Measurements from ENCODE around the gene TRIM63.

TRIM63 gene

GRCh38 chr1:26028490-26028980 lies 38.9 kb downstream of the TRIM63 start:
- no peak overlapping the region for H3K14ac ChIP-seq (ENCODE audit: low read length in 2 of 2)
- no peak for DNase-seq
- no peak overlapping the region for H3K4me2 ChIP-seq (ENCODE audit: low read length, poor library complexity, severe bottlenecking)
- no peak overlapping the region for H2BK5ac ChIP-seq (ENCODE audit: low read depth, low read length, poor library complexity, severe bottlenecking)
- no peak overlapping the region for H2AK5ac ChIP-seq (ENCODE audit: low read length, severe bottlenecking)
- no peak overlapping the region for H3K23ac ChIP-seq (ENCODE audit: low read length in 2 of 2)
- H2AFZ ChIP-seq (ENCODE audit: low read depth, low read length): no peak overlapping the region
- no peaks in the 10 kb centered on the region for H3K79me1 ChIP-seq (replicated peaks; ENCODE audit: low read length, poor library complexity, severe bottlenecking)
- H3K27me3 ChIP-seq (ENCODE audit: control insufficient read depth in 1 of 2, insufficient read depth in 1 of 2, low read length in 2 of 2): peaks cover 0 to 14% of the 10 kb centered on the region in 2 experiments
- no peak overlapping the region for H4K8ac ChIP-seq (ENCODE audit: low read length)
- no peak overlapping the region for H3K4ac ChIP-seq (ENCODE audit: low read depth in 1 of 2, low read length in 2 of 2)
- no peak overlapping the region for H3K9ac ChIP-seq (ENCODE audit: low read length)
- 67% methylated on average over 8 of the region's 8 CpGs for WGBS
- H3K9me3 ChIP-seq (ENCODE audit: control insufficient read depth, low read length): no peaks in the 10 kb centered on the region
- no peak overlapping the region for H2BK120ac ChIP-seq (ENCODE audit: low read depth, low read length)
- H3K36me3 ChIP-seq (ENCODE audit: control insufficient read depth in 1 of 2, insufficient read depth in 2 of 2, low read depth in 1 of 2, low read length in 2 of 2): no peaks in the 10 kb centered on the region
- peaks cover 9% of the 10 kb centered on the region for H3K4me1 ChIP-seq (ENCODE audit: control insufficient read depth, insufficient read depth, low read depth, low read length)
- no peak overlapping the region for H3K27ac ChIP-seq (ENCODE audit: low read length, poor library complexity, severe bottlenecking)
- peak overlapping the region; percentile 7 for H4K91ac ChIP-seq (ENCODE audit: low read length)
- no peak overlapping the region for H3K4me3 ChIP-seq (ENCODE audit: insufficient read depth in 1 of 2, low read depth in 1 of 2, low read length in 2 of 2)
- no peak overlapping the region for H2BK12ac ChIP-seq (ENCODE audit: low read length in 2 of 2)
- no peak overlapping the region for H3K18ac ChIP-seq (ENCODE audit: low read depth in 1 of 2, low read length in 2 of 2)
- H2BK15ac ChIP-seq (ENCODE audit: low read depth, poor library complexity, severe bottlenecking): no peak overlapping the region

GRCh38 chr1:26027716-26028489 lies 39.5 kb downstream of the TRIM63 start:
- H2BK120ac ChIP-seq (ENCODE audit: low read depth, low read length): no peak overlapping the region

GRCh38 chr1:26025517-26025916 lies 41.9 kb downstream of the TRIM63 start:
- WGBS: 90% methylated on average over 4 of the region's 5 CpGs
- no peak overlapping the region for H3K18ac ChIP-seq (ENCODE audit: low read depth in 1 of 2, low read length in 2 of 2)
- no peak overlapping the region for H4K91ac ChIP-seq (ENCODE audit: low read length)
- H2AFZ ChIP-seq (ENCODE audit: low read depth, low read length): no peak overlapping the region
- H3K9ac ChIP-seq (ENCODE audit: low read length): no peak overlapping the region
- H3K4me1 ChIP-seq (ENCODE audit: control insufficient read depth, insufficient read depth, low read depth, low read length): peaks cover 35% of the 10 kb centered on the region
- no peak overlapping the region for H3K23ac ChIP-seq (ENCODE audit: low read length in 2 of 2)
- DNase-seq: no peak
- no peak overlapping the region for H3K4me2 ChIP-seq (ENCODE audit: low read length, poor library complexity, severe bottlenecking)
- peaks cover 0 to 13% of the 10 kb centered on the region in 2 experiments for H3K27me3 ChIP-seq (ENCODE audit: control insufficient read depth in 1 of 2, insufficient read depth in 1 of 2, low read length in 2 of 2)
- peaks cover 6% of the 10 kb centered on the region for H3K79me1 ChIP-seq (replicated peaks; ENCODE audit: low read length, poor library complexity, severe bottlenecking)
- H2BK12ac ChIP-seq (ENCODE audit: low read length in 2 of 2): no peak overlapping the region
- H4K8ac ChIP-seq (ENCODE audit: low read length): no peak overlapping the region
- no peak overlapping the region for H3K27ac ChIP-seq (ENCODE audit: low read length, poor library complexity, severe bottlenecking)
- H3K14ac ChIP-seq (ENCODE audit: low read length in 2 of 2): no peak overlapping the region
- H3K4me3 ChIP-seq (ENCODE audit: insufficient read depth in 1 of 2, low read depth in 1 of 2, low read length in 2 of 2): no peak overlapping the region
- no peak overlapping the region for H2BK5ac ChIP-seq (ENCODE audit: low read depth, low read length, poor library complexity, severe bottlenecking)
- no peaks in the 10 kb centered on the region for H3K9me3 ChIP-seq (ENCODE audit: control insufficient read depth, low read length)
- no peak overlapping the region for H2AK5ac ChIP-seq (ENCODE audit: low read length, severe bottlenecking)
- H3K4ac ChIP-seq (ENCODE audit: low read depth in 1 of 2, low read length in 2 of 2): no peak overlapping the region
- H2BK15ac ChIP-seq (ENCODE audit: low read depth, poor library complexity, severe bottlenecking): no peak overlapping the region
- H3K36me3 ChIP-seq (ENCODE audit: control insufficient read depth in 1 of 2, insufficient read depth in 2 of 2, low read depth in 1 of 2, low read length in 2 of 2): no peaks in the 10 kb centered on the region
- no peak overlapping the region for H2BK120ac ChIP-seq (ENCODE audit: low read depth, low read length)

More at GRCh38 chr1:26027716-26028489, 39.5 kb downstream of the TRIM63 start:
- H2BK12ac ChIP-seq (ENCODE audit: low read length in 2 of 2): no peak overlapping the region
- no peak overlapping the region for H2AK5ac ChIP-seq (ENCODE audit: low read length, severe bottlenecking)
- no peak overlapping the region for H3K4me3 ChIP-seq (ENCODE audit: insufficient read depth in 1 of 2, low read depth in 1 of 2, low read length in 2 of 2)
- WGBS: 44% methylated on average over 3 of the region's 3 CpGs
- no peak overlapping the region for H2BK5ac ChIP-seq (ENCODE audit: low read depth, low read length, poor library complexity, severe bottlenecking)
- H3K27me3 ChIP-seq (ENCODE audit: control insufficient read depth in 1 of 2, insufficient read depth in 1 of 2, low read length in 2 of 2): peaks cover 0 to 9% of the 10 kb centered on the region in 2 experiments
- H3K4me2 ChIP-seq (ENCODE audit: low read length, poor library complexity, severe bottlenecking): no peak overlapping the region
- DNase-seq: no peak
- H3K9me3 ChIP-seq (ENCODE audit: control insufficient read depth, low read length): no peaks in the 10 kb centered on the region
- H3K9ac ChIP-seq (ENCODE audit: low read length): no peak overlapping the region
- peak overlapping the region; percentile 7 for H4K91ac ChIP-seq (ENCODE audit: low read length)
- no peak overlapping the region for H3K4ac ChIP-seq (ENCODE audit: low read depth in 1 of 2, low read length in 2 of 2)
- peaks cover 14% of the 10 kb centered on the region for H3K4me1 ChIP-seq (ENCODE audit: control insufficient read depth, insufficient read depth, low read depth, low read length)
- peaks cover 3% of the 10 kb centered on the region for H3K79me1 ChIP-seq (replicated peaks; ENCODE audit: low read length, poor library complexity, severe bottlenecking)
- no peak overlapping the region for H4K8ac ChIP-seq (ENCODE audit: low read length)
- H3K23ac ChIP-seq (ENCODE audit: low read length in 2 of 2): no peak overlapping the region
- no peak overlapping the region for H3K18ac ChIP-seq (ENCODE audit: low read depth in 1 of 2, low read length in 2 of 2)
- no peaks in the 10 kb centered on the region for H3K36me3 ChIP-seq (ENCODE audit: control insufficient read depth in 1 of 2, insufficient read depth in 2 of 2, low read depth in 1 of 2, low read length in 2 of 2)
- no peak overlapping the region for H3K27ac ChIP-seq (ENCODE audit: low read length, poor library complexity, severe bottlenecking)
- no peak overlapping the region for H2BK15ac ChIP-seq (ENCODE audit: low read depth, poor library complexity, severe bottlenecking)
- H3K14ac ChIP-seq (ENCODE audit: low read length in 2 of 2): no peak overlapping the region
- no peak overlapping the region for H2AFZ ChIP-seq (ENCODE audit: low read depth, low read length)

- no peak overlapping the region for H3K18ac ChIP-seq (ENCODE audit: low read depth in 1 of 2, low read length in 2 of 2)
- H2AK5ac ChIP-seq (ENCODE audit: low read length, severe bottlenecking): no peak overlapping the region
- peaks cover 0 to 13% of the 10 kb centered on the region in 2 experiments for H3K27me3 ChIP-seq (ENCODE audit: control insufficient read depth in 1 of 2, insufficient read depth in 1 of 2, low read length in 2 of 2)
- no peak overlapping the region for H2BK12ac ChIP-seq (ENCODE audit: low read length in 2 of 2)
- peaks cover 6% of the 10 kb centered on the region for H3K79me1 ChIP-seq (replicated peaks; ENCODE audit: low read length, poor library complexity, severe bottlenecking)
- no peak overlapping the region for H3K4ac ChIP-seq (ENCODE audit: low read depth in 1 of 2, low read length in 2 of 2)
- no peaks in the 10 kb centered on the region for H3K36me3 ChIP-seq (ENCODE audit: control insufficient read depth in 1 of 2, insufficient read depth in 2 of 2, low read depth in 1 of 2, low read length in 2 of 2)
- H4K8ac ChIP-seq (ENCODE audit: low read length): no peak overlapping the region
- H3K4me1 ChIP-seq (ENCODE audit: control insufficient read depth, insufficient read depth, low read depth, low read length): peaks cover 39% of the 10 kb centered on the region
- no peak overlapping the region for H4K91ac ChIP-seq (ENCODE audit: low read length)
- H3K9me3 ChIP-seq (ENCODE audit: control insufficient read depth, low read length): no peaks in the 10 kb centered on the region
- H2BK120ac ChIP-seq (ENCODE audit: low read depth, low read length): no peak overlapping the region
- no peak overlapping the region for H2AFZ ChIP-seq (ENCODE audit: low read depth, low read length)
- no peak overlapping the region for H3K4me3 ChIP-seq (ENCODE audit: insufficient read depth in 1 of 2, low read depth in 1 of 2, low read length in 2 of 2)
- H3K27ac ChIP-seq (ENCODE audit: low read length, poor library complexity, severe bottlenecking): no peak overlapping the region
- no peak overlapping the region for H3K14ac ChIP-seq (ENCODE audit: low read length in 2 of 2)
- no peak overlapping the region for H3K4me2 ChIP-seq (ENCODE audit: low read length, poor library complexity, severe bottlenecking)
- no peak overlapping the region for H3K23ac ChIP-seq (ENCODE audit: low read length in 2 of 2)
- H2BK5ac ChIP-seq (ENCODE audit: low read depth, low read length, poor library complexity, severe bottlenecking): no peak overlapping the region
- H3K9ac ChIP-seq (ENCODE audit: low read length): no peak overlapping the region
- 73% methylated on average over 2 of the region's 5 CpGs for WGBS
- DNase-seq: no peak
- no peak overlapping the region for H2BK15ac ChIP-seq (ENCODE audit: low read depth, poor library complexity, severe bottlenecking)
These were observed 42.4 kb downstream of the TRIM63 start for GRCh38 chr1:26025060-26025459.
